ENCODE data around the gene PPP2R2B. TPM values are rescaled to one million over a fixed set of nuclear protein-coding genes. Genes with fewer than 3 reads are reported as not detected.
A peak's percentile ranks its signal among the peaks of the same experiment; 100 is the strongest.

Gene PPP2R2B
- total RNA-seq, 1 donor from 2014 or later: 0.12 TPM

- intact Hi-C loops (cut with micrococcal nuclease): no loop called here
- no peak for DNase-seq
- no peak for ATAC-seq
Measured at GRCh38 chr5:146890066-146890465, 11.5 kb upstream of the PPP2R2B start.

- intact Hi-C loops (cut with micrococcal nuclease): no loop called here
- no peak for ATAC-seq
- DNase-seq: no peak
Measured at GRCh38 chr5:146889169-146889568, 10.6 kb upstream of the PPP2R2B start.

DNA sequence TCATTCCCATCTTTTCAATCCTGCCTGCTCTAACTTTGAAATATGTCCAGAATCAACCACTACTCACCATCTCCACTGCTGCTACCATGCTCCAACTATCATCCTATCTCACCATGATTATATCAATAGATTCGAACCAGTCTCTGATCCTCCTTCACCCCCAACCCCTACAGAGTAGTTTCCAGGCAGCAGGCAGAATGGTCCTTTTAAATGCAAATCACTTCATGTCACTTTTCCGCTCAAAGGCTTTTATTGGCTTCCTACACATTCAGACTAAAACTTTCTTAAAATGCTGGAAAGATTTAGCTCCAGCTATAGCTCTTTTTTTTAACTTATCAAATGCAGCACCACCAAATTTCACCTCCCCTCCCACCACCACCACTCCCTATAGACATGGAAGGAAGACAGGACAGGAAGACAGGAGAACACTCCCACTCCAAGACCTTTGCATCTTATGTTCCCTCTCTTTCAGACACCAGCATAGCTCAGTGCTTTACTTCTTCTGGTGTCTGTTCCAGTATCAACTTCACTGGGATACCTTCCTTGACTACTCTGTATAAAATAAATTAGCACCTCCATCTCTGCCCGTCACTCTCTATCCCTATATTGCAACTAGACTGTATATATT is 9.9 kb upstream of the PPP2R2B start:
- intact Hi-C loops (cut with micrococcal nuclease): no loop called here
- ATAC-seq: no peak
- no peak for DNase-seq

DNA sequence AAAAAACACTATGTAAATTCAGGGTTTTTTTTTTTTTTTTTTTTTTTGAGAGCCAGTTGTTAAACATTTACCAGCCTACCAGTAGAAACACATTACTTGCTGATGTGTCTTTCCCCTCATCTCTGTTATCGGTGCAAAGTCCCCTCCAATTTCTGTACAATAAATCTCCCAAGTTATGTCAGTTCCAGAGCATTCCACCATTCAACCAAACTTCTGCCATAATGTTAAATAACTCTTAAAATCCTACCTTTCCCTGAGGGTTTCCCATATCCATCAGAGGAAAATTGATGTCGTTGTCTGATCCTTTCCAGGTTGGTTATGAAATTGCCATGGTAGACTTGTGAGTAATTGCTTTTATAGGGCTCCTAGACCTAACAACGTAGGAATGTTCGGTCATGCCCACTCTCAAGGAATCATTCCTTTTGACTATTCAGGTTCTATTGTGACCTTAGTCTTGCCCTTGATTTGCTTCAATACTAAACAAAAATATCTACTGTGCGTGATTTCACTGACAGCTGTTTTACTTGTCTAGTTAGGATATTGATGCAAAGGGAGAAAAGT is 5.6 kb upstream of the PPP2R2B start:
- ATAC-seq: no peak
- DNase-seq: no peak
- intact Hi-C loops (cut with micrococcal nuclease): no loop called here

DNA sequence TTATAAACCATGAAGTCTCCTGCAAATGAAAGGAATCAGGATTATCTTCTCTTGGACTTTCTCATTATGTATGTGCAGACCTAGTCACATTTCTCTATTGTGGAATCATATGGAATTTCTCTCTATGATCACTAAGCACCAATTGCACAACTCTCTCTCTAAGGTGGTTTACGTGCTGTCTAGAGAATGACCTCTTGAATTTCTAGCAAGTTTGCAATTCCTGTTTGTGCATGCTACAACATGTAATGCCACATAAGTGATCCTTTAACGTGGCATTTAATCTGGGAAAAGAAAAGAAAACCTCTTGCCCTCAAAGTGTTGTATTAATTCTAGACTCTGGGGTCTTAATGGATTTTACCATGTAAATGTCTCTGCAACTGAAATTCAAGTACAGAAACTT is 5.0 kb upstream of the PPP2R2B start:
- intact Hi-C loops (cut with micrococcal nuclease): no loop called here

DNA sequence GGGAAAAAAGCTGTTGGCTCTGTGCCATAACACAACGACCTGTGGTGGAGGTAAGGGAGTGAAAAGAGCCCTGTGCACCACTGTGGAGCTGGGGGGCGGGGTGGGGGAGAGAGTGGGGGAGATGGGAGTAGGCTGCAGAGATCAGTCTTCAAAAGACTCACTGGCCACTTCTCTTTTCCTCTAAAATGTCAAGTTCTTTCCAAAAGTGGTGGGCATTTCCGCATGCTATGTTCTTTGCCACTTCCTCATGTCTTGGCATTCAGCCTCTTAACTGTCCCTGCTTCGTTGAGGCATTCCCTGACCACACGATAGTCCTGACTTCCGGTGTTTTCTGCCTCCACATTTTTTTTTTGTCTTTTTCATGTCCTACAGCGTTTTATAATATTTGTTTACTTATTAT is 2.4 kb upstream of the PPP2R2B start:
- intact Hi-C loops (cut with micrococcal nuclease): no loop called here
- no peak for ATAC-seq

More for the DNA sequence above, 5.0 kb upstream of the PPP2R2B start:
- no peak for ATAC-seq
- DNase-seq: no peak

GRCh38 chr5:146877783-146878475 is 628 bp downstream of the PPP2R2B start:
- ATAC-seq (peak; percentile 41), DNase-seq (peak; percentile 32)
- intact Hi-C loops (cut with micrococcal nuclease): no loop called here

More for the DNA sequence above, 2.4 kb upstream of the PPP2R2B start:
- DNase-seq: no peak

DNA sequence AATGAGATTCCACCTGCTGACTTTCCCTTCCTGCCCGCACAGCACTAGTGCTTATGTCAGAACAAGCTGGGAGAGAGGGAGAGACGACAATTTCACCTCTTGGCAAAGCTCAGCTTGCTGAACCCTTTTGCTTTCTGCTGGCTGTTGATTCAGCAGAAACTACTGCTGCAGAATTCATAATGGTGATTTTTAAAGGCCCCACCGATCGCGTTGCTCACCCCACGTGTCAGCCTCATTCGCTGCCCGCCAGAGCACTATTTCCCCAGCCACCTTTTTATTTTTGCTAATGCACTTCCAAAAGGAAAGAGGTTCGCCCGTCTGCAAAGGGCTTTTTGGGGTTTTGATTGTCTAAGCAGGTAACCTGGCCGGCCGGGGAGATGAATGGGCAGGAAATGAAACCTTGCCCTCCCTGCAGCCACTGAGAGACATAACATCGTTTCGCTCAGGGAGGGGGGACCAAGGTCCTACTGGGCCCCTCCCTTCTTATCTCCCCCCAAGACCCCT is 1.3 kb downstream of the PPP2R2B start:
- intact Hi-C loops (cut with micrococcal nuclease): no loop called here
- ATAC-seq (no peak), DNase-seq (no peak)

GRCh38 chr5:146873186-146873917 is 5.2 kb downstream of the PPP2R2B start:
- intact Hi-C loops (cut with micrococcal nuclease): no loop called here
- no peak for DNase-seq
- no peak for ATAC-seq

GRCh38 chr5:146872188-146872587 is 6.4 kb downstream of the PPP2R2B start:
- ATAC-seq: no peak
- DNase-seq: no peak
- intact Hi-C loops (cut with micrococcal nuclease): no loop called here

DNA sequence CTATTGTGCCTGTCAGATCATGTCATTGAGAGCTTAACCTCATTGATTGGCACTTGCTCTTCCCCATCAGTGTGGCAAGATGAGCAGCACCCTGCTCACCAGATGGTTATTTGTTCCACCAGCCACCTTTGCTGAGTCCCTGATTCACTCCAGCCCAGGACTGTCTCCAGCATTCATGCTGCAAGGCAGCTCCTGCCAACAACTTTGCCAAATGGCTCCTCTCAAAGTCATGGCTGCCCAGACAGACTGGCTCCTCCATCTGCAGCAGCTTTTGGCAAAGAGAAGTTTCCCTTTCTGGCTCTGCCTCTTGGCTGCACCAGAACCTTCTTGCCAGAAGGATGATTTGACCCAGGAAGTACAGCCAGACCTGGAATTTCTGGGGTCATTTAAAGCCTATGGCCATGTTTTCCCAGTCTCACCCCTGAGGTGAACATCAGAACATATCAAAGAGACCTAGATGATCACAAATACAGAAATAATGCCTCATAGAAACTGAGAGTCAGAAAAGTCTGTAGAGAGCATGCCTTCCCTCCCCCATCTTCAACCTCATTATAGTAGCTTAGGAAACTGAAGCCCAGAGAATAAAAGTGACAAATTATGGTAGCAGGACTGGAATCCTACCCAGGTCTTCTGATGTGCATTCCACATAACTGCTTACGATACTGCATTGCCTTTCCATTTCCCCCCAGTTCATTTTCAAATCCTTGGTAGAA is 10.4 kb downstream of the PPP2R2B start:
- intact Hi-C loops (cut with micrococcal nuclease): no loop called here
- no peak for ATAC-seq
- no peak for DNase-seq

DNA sequence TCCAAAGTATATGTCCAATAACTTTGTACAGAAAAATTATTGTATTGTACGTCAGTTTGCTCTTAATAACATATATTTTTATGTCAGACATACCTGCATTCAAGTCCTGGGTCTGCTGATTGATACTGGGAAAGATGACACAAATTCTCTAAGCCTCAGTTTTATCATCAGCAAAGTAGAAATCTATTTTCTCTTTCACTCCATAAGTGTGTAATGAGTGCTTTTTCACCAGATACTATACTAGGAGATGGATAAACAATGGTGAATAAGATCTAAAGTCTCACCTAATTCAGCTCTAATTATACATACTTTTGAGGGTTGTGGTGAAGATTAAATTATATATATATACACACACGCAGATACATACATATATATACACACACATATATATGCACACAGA is 12.3 kb downstream of the PPP2R2B start:
- intact Hi-C loops (cut with micrococcal nuclease): no loop called here
- ATAC-seq: no peak
- DNase-seq: no peak

- intact Hi-C loops (cut with micrococcal nuclease): no loop called here
- no peak for DNase-seq
Measured at GRCh38 chr5:146862641-146863040, 15.9 kb downstream of the PPP2R2B start.

DNA sequence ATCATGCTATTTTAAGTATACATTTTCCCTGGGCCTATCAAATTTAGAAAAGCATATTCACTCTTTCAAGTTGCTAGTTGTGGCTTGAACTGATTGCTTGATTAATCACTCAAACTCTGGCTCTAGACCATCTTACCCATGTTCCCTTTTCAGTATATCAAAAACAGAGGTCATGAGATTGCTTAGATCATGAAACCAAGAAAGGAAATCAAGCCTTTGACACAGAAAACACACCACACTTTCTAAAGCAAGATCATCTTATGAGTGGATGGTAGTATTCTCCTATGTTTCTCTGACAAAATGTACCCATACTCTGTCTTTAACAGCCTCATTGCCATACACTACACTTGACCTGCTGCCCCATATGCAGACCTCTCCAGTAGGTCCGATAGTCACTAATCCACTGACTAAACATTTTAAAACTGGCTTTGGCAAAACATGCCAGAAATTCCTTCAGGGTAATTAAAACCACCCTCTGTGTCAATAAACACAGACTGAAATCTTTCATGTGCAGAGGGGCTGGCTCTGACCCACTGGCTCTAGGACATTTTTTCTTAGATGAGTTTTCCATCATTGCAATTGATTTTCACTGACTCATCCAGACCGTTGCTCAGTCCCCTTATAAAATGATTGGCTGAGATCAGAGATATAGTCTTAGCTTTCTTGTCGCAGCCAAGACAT is 18.2 kb downstream of the PPP2R2B start:
- no peak for ATAC-seq
- intact Hi-C loops (cut with micrococcal nuclease): no loop called here
- DNase-seq: no peak

More at GRCh38 chr5:146862641-146863040, 15.9 kb downstream of the PPP2R2B start:
- ATAC-seq: no peak

- no peak for DNase-seq
- intact Hi-C loops (cut with micrococcal nuclease): no loop called here
- no peak for ATAC-seq
Measured at GRCh38 chr5:146852089-146852488, 26.5 kb downstream of the PPP2R2B start.

- intact Hi-C loops (cut with micrococcal nuclease): no loop called here
- DNase-seq (no peak), ATAC-seq (no peak)
Measured at GRCh38 chr5:146851133-146851532, 27.4 kb downstream of the PPP2R2B start.

DNA sequence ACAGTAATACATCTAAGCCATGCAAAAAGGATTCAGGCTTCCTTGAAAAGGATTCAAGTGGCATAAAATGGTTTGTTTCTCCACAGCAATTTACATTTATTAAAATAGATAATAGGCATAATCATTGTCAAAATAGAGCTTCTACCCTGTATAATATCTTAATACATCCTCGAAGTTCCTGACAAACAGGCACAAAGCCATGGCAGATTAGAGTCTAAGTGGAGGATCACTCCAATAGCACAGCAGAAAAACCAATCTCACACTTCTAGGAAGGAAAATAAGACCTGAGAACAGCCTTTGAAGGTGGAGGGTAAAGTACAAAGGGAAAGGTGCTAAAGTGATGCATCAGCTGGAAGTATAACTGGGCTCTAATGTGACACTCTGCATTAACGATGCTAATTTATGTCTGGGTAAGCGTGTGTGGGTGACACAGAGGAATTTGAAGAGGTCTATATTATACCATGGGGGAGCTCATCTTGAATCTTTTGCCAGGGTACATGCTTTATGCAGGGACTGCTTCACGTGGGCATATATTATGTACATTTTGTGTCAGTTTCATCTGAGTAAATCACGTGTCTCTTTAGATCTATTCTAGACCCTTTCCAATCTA is 28.8 kb downstream of the PPP2R2B start:
- no peak for DNase-seq
- intact Hi-C loops (cut with micrococcal nuclease): no loop called here
- no peak for ATAC-seq

- no peak for ATAC-seq
- intact Hi-C loops (cut with micrococcal nuclease): no loop called here
- no peak for DNase-seq
Measured at GRCh38 chr5:146848133-146848532, 30.4 kb downstream of the PPP2R2B start.
